OCI-LY3 (cell line): ENCODE results near the gene PDE4A.

Experiments
- H2AFZ ChIP-seq: fragments of 200-600, 300-600 bp; shearing (Covaris generic); 2 replicates; pipeline ENCODE4 v1.6.0; 2014; ENCODE audit warnings: antibody characterized with exemption, low read depth, low read length
- H3K27ac ChIP-seq: fragments of 200-600, 300-600 bp; sonication (generic); 2 replicates; pipeline ENCODE4 v1.5.1; 2014; ENCODE audit warnings: mild to moderate bottlenecking, low read length, moderate library complexity, mixed read lengths
- H3K27me3 ChIP-seq: fragments of 200-600, 300-600 bp; sonication (generic); 2 replicates; pipeline ENCODE4 v1.6.1; 2014; ENCODE audit warnings: low read depth, low read length, mixed read lengths
- H3K36me3 ChIP-seq: fragments of 200-600, 300-600 bp; sonication (generic); replicated peaks from 2 replicates; pipeline ENCODE3; 2014; ENCODE audit warnings: low read depth, low read length, mixed read lengths
- H3K4me1 ChIP-seq: fragments of 300-600, 200-600 bp; sonication (generic); 2 replicates; pipeline ENCODE4 v1.6.1; 2014; ENCODE audit warnings: low read length, mixed read lengths
- H3K4me2 ChIP-seq: fragments of 200-600, 300-600 bp; sonication (generic); 2 replicates; pipeline ENCODE4 v1.6.1; 2014; ENCODE audit warnings: low read length, mixed read lengths
- H3K4me3 ChIP-seq: fragments of 300-600, 200-600 bp; sonication (generic); 2 replicates; pipeline ENCODE4 v1.5.1; 2014; ENCODE audit warnings: antibody characterized with exemption, mild to moderate bottlenecking, low read length, moderate library complexity
- H3K79me2 ChIP-seq: fragments of 300-600, 200-600 bp; shearing (Covaris generic); 2 replicates; pipeline ENCODE4 v1.6.1; 2014; ENCODE audit warnings: mild to moderate bottlenecking, low read length, mixed read lengths
- H3K9ac ChIP-seq: fragments of 300-600, 200-600 bp; shearing (Covaris generic); 2 replicates; pipeline ENCODE4 v1.6.0; 2014; ENCODE audit warnings: mild to moderate bottlenecking, low read length, moderate library complexity
- H3K9me3 ChIP-seq: fragments of 200-600, 300-600 bp; shearing (Covaris generic); 2 replicates; pipeline ENCODE4 v1.6.1; 2014; ENCODE audit warnings: low read length, mixed read lengths; ENCODE audit not compliant: insufficient read depth
- H4K20me1 ChIP-seq: fragments of 200-600, 300-600 bp; sonication (generic); 2 replicates; pipeline ENCODE4 v1.6.1; 2016; ENCODE audit warnings: low read length, mixed read lengths; ENCODE audit not compliant: insufficient read depth
- EZH2phosphoT487 ChIP-seq: fragments of 200-600 bp; shearing (Covaris generic); IDR thresholded peaks from 2 replicates; pipeline ENCODE4 v1.6.1; 2018; ENCODE audit warnings: antibody characterized with exemption, mixed run types, low read depth
- TF ChIP-seq, protein P1 (sequence below): fragments of 200-600, 300-600 bp; sonication (generic); IDR thresholded peaks from 2 replicates; pipeline ENCODE4 v1.5.1; 2014; ENCODE audit warnings: antibody characterized with exemption, low read length, low read depth

Gene PDE4A

GRCh38 chr19:10431943-10432735 lies 11.8 kb downstream of the PDE4A start:
- H3K9ac ChIP-seq = no peak overlapping the region
- no peaks in the 10 kb centered on the region for H4K20me1 ChIP-seq
- H3K4me1 ChIP-seq = peaks cover 29% of the 10 kb centered on the region
- H3K36me3 ChIP-seq = peaks cover 3% of the 10 kb centered on the region
- H3K9me3 ChIP-seq = no peaks in the 10 kb centered on the region
- no peak overlapping the region for H3K27ac ChIP-seq
- TF ChIP-seq, protein P1, sequence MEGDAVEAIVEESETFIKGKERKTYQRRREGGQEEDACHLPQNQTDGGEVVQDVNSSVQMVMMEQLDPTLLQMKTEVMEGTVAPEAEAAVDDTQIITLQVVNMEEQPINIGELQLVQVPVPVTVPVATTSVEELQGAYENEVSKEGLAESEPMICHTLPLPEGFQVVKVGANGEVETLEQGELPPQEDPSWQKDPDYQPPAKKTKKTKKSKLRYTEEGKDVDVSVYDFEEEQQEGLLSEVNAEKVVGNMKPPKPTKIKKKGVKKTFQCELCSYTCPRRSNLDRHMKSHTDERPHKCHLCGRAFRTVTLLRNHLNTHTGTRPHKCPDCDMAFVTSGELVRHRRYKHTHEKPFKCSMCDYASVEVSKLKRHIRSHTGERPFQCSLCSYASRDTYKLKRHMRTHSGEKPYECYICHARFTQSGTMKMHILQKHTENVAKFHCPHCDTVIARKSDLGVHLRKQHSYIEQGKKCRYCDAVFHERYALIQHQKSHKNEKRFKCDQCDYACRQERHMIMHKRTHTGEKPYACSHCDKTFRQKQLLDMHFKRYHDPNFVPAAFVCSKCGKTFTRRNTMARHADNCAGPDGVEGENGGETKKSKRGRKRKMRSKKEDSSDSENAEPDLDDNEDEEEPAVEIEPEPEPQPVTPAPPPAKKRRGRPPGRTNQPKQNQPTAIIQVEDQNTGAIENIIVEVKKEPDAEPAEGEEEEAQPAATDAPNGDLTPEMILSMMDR = no peak
- TF ChIP-seq EZH2phosphoT487 = no peak
- peak overlapping the region; percentile 39; the same call in 1 of the 2 replicates for H3K4me3 ChIP-seq
- no peaks in the 10 kb centered on the region for H3K79me2 ChIP-seq
- H3K27me3 ChIP-seq = peaks cover 36% of the 10 kb centered on the region
- H3K4me2 ChIP-seq = peak overlapping the region; percentile 54
- H2AFZ ChIP-seq = no peak overlapping the region

DNA sequence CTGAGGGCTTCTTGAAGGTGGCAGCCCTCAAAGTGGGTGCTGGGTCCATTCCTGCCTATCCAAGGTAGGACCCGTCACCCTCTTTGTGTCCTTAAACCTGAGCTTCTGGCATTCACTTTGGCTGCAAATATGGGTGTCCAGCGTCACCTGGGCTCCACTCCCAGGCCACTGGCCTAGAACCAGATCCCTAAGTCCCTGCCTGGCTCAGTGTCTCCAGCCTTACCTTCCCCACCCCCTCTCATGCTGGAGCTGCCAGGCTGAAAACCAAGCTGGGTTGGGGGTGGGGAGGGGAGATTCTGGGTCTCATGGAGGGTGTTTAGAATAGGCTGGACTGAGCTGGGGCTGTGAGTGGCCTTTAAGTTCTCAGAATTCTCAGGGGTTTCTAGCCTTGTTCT lies 12.4 kb downstream of the PDE4A start:
- Histone ChIP-seq H3K9ac (no peak overlapping the region), H4K20me1 (no peaks in the 10 kb centered on the region), H3K36me3 (peaks cover under 1% of the 10 kb centered on the region), H3K4me1 (peaks cover 23% of the 10 kb centered on the region), H3K27me3 (peaks cover 31% of the 10 kb centered on the region), H3K4me2 (no peak overlapping the region), H3K9me3 (no peaks in the 10 kb centered on the region), H2AFZ (no peak overlapping the region), H3K4me3 (no peak overlapping the region), H3K27ac (no peak overlapping the region), H3K79me2 (no peaks in the 10 kb centered on the region)
- TF ChIP-seq, protein P1 = no peak
- TF ChIP-seq EZH2phosphoT487 = no peak

- Histone ChIP-seq H3K4me1 (peaks cover 19% of the 10 kb centered on the region), H3K4me2 (no peak overlapping the region), H3K27ac (no peak overlapping the region), H2AFZ (no peak overlapping the region), H3K9ac (no peak overlapping the region), H3K9me3 (no peaks in the 10 kb centered on the region), H3K4me3 (no peak overlapping the region), H3K27me3 (peaks cover 31% of the 10 kb centered on the region), H4K20me1 (no peaks in the 10 kb centered on the region), H3K36me3 (no peaks in the 10 kb centered on the region), H3K79me2 (no peaks in the 10 kb centered on the region)
- no peak for TF ChIP-seq EZH2phosphoT487
- TF ChIP-seq, protein P1 = no peak
These were observed 12.8 kb downstream of the PDE4A start for GRCh38 chr19:10433131-10433536.

DNA sequence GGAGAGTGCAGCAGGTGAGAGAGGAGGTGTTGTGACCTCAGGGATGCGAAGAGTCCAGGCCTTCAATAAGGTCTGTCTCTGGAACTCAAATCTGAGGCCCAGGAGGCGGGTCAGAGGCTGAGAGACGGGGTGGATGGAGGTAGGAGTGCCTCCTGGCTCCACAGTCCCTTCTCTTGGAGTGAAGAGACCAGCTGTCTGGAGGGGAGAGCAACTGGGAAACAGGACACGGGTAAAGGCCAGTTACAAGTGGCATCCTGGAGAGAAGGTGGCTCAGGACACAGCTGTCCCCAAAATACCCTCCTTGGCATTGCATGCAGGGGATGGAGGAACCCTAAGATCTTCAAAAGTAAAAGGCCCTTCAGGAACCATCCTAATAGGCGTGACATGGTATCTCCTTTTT lies 19.2 kb downstream of the PDE4A start:
- H3K9ac ChIP-seq = no peak overlapping the region

More for the DNA sequence above, 19.2 kb downstream of the PDE4A start:
- H3K4me3 ChIP-seq = no peak overlapping the region
- peaks cover 6% of the 10 kb centered on the region for H3K4me1 ChIP-seq
- TF ChIP-seq EZH2phosphoT487 = no peak
- TF ChIP-seq, protein P1 = no peak
- H4K20me1 ChIP-seq = no peaks in the 10 kb centered on the region
- H3K79me2 ChIP-seq = no peaks in the 10 kb centered on the region
- H3K27me3 ChIP-seq = no peaks in the 10 kb centered on the region
- no peak overlapping the region for H3K4me2 ChIP-seq
- H2AFZ ChIP-seq = no peak overlapping the region
- H3K36me3 ChIP-seq = no peaks in the 10 kb centered on the region
- H3K27ac ChIP-seq = no peak overlapping the region
- H3K9me3 ChIP-seq = no peaks in the 10 kb centered on the region
